KBM-7 (cell line): ENCODE data around the gene SDCCAG8.

Experiments used
- DNase-seq: peaks from one replicate; pipeline ENCODE4 v3.0.0-alpha.2; 2015
- in situ Hi-C: fragments of 300-500 bp; cut with MboI; formaldehyde crosslinking; loops from 2 replicates; pipeline ENCODE4 v1.14.3; 2020; ENCODE audit warnings: low sequenced_read_pairs, low pct_unique_long_range_greater_than_20kb, mixed read lengths

The SDCCAG8 gene

GRCh38 chr1:243253211-243253925 is 2.5 kb upstream of the SDCCAG8 start:
- peak; percentile 43 for DNase-seq
- in situ Hi-C loops, result no loop called here

- no peak for DNase-seq
These were observed 2.0 kb upstream of the SDCCAG8 start for GRCh38 chr1:243253926-243254232.

GRCh38 chr1:243254233-243254926 is 1.5 kb upstream of the SDCCAG8 start:
- in situ Hi-C loops, result no loop called here
- DNase-seq, result peak; percentile 81

More at GRCh38 chr1:243253926-243254232, 2.0 kb upstream of the SDCCAG8 start:
- in situ Hi-C loops, result no loop called here

GRCh38 chr1:243254927-243255790 is 682 bp upstream of the SDCCAG8 start, which contains the start of gene CEP170:
TSS of gene CEP170 (minus strand) at chr1:243255281. CDS start at chr1:243225280, 30,001 bp downstream.
- in situ Hi-C loops, result no loop called here
- DNase-seq, result peak; percentile 97

GRCh38 chr1:243256590-243256989 is 749 bp downstream of the SDCCAG8 start:
- no peak for DNase-seq
- in situ Hi-C loops, result no loop called here

GRCh38 chr1:243257189-243257588 is 1.3 kb downstream of the SDCCAG8 start:
- DNase-seq, result no peak

GRCh38 chr1:243258731-243259130 is 2.9 kb downstream of the SDCCAG8 start:
- in situ Hi-C loops, result no loop called here
- no peak for DNase-seq

More at GRCh38 chr1:243257189-243257588, 1.3 kb downstream of the SDCCAG8 start:
- in situ Hi-C loops, result no loop called here

- in situ Hi-C loops, result no loop called here
- DNase-seq, result no peak
These were observed 4.5 kb downstream of the SDCCAG8 start for GRCh38 chr1:243260221-243260880.

- no peak for DNase-seq
- in situ Hi-C loops, result no loop called here
These were observed 5.5 kb downstream of the SDCCAG8 start for GRCh38 chr1:243261390-243261789.

- DNase-seq, result peak; percentile 89
- in situ Hi-C loops, result no loop called here
These were observed 8.9 kb downstream of the SDCCAG8 start for GRCh38 chr1:243264717-243265116.

- DNase-seq, result no peak
- in situ Hi-C loops, result no loop called here
These were observed 10.4 kb downstream of the SDCCAG8 start for GRCh38 chr1:243266231-243266630.

- in situ Hi-C loops, result no loop called here
These were observed 11.6 kb downstream of the SDCCAG8 start for GRCh38 chr1:243267471-243267880.

GRCh38 chr1:243267914-243268653 is 12.2 kb downstream of the SDCCAG8 start:
- in situ Hi-C loops, result no loop called here
- peak; percentile 85 for DNase-seq

More at GRCh38 chr1:243267471-243267880, 11.6 kb downstream of the SDCCAG8 start:
- DNase-seq, result peak; percentile 80

GRCh38 chr1:243268751-243269460 is 13.1 kb downstream of the SDCCAG8 start:
- in situ Hi-C loops, result no loop called here
- DNase-seq, result peak; percentile 70

- peak; percentile 68 for DNase-seq
- in situ Hi-C loops, result no loop called here
These were observed 13.6 kb downstream of the SDCCAG8 start for GRCh38 chr1:243269461-243269801.

- in situ Hi-C loops, result no loop called here
- no peak for DNase-seq
These were observed 14.4 kb downstream of the SDCCAG8 start for GRCh38 chr1:243270097-243270864.

- DNase-seq, result no peak
- in situ Hi-C loops, result no loop called here
These were observed 16.2 kb downstream of the SDCCAG8 start for GRCh38 chr1:243271996-243272395.
